Body of pancreas (tissue), 4 donors: ENCODE results near the gene HOXA9. TPM values are rescaled to one million over a fixed set of nuclear protein-coding genes. Genes with fewer than 3 reads are reported as not detected.

Experiments
- ATAC-seq: fragments of 150-250 bp; one replicate; pipeline ENCODE4 v1.9.1; 2016
- DNase-seq, 4 donors: peaks; one replicate each; pipeline ENCODE4 v3.0.0-alpha.2; 2019
- H3K27ac ChIP-seq, 4 donors: fragments of 200-600 bp; sonication (generic); 1 replicate in 3 of 4; 2 replicates in 1 of 4; pipeline versions ENCODE4 v1.5.1 to v1.6.1; 2016 to 2019; ENCODE audit warnings: mild to moderate bottlenecking in 1 of 4, mixed read lengths in 1 of 4, moderate library complexity in 1 of 4
- H3K27me3 ChIP-seq, 2 donors: fragments of 200-600 bp; sonication (generic); one replicate each; pipeline ENCODE4 v1.6.0; 2016; ENCODE audit warnings: mild to moderate bottlenecking in 1 of 2
- H3K36me3 ChIP-seq, 2 donors: fragments of 200-600 bp; sonication (generic); replicated peaks in 1 of 2; 2 replicates each; pipeline ENCODE4 v1.5.1; 2016; ENCODE audit warnings: low read depth in 2 of 2; ENCODE audit not compliant: insufficient read depth in 1 of 2
- H3K4me1 ChIP-seq: fragments of 200-600 bp; sonication (generic); one replicate; pipeline ENCODE4 v1.6.0; 2016
- H3K4me3 ChIP-seq, 2 donors: fragments of 200-600 bp; sonication (generic); 1 replicate in 1 of 2; 2 replicates in 1 of 2; pipeline ENCODE4 v1.5.1; 2016 to 2019
- H3K9me3 ChIP-seq, 3 donors: fragments of 200-600 bp; sonication (generic); 1 replicate in 2 of 3; 2 replicates in 1 of 3; pipeline ENCODE4 v1.5.1; 2016
- CTCF ChIP-seq, 7 experiments: fragments of 450-650 bp in 4 of 7; fragments of 200-600 bp in 3 of 7; sonication (generic) in 3 of 7; IDR thresholded peaks; one replicate each; pipeline ENCODE4 v1.5.1; 2016 to 2019; ENCODE audit warnings: antibody characterized with exemption in 7 of 7
- POLR2A ChIP-seq, 3 donors: fragments of 450-650 bp; IDR thresholded peaks; one replicate each; pipeline ENCODE4 v1.6.1; 2016; ENCODE audit warnings: antibody characterized with exemption in 3 of 3, mild to moderate bottlenecking in 2 of 3
- WGBS, 2 donors: methylation state at CpG; one replicate each; pipeline ENCODE4 v1.1.5; 2017; 5-methylcytosine and 5-hydroxymethylcytosine counted together
- intact Hi-C: fragments of 100-400 bp; cut with DNase I; formaldehyde crosslinking; loops from one replicate; pipeline ENCODE4 v1.15.1; 2023
- total RNA-seq, 2 donors: library from RNA; depleted of rRNA; stranded (reverse); fragments of >200 nt; gene quantifications; one replicate each; pipeline ENCODE4 v1.1.0, GENCODE V29; 2016

HOXA9 gene
- total RNA-seq, 2 donors from 2014 or later: not detected

GRCh38 chr7:27128776-27129728, 36.3 kb downstream of the HOXA9 start:
- ATAC-seq: no peak
- no peak overlapping the region for H3K4me3 ChIP-seq
- H3K36me3 ChIP-seq: no peaks in the 10 kb centered on the region
- WGBS, 2 donors: 17 to 25% methylated on average over 18 to 28 of the region's 28 CpGs
- no peak overlapping the region for H3K27ac ChIP-seq
- peaks cover 10% of the 10 kb centered on the region for H3K4me1 ChIP-seq
- DNase-seq: no peak
- H3K27me3 ChIP-seq: peaks cover 0 to 36% of the 10 kb centered on the region in 2 donors
- no peak for TF ChIP-seq CTCF (IDR thresholded peaks at IDR 0.05)
- TF ChIP-seq POLR2A (IDR thresholded peaks at IDR 0.05): no peak
- intact Hi-C loops: no loop called here
- no peaks in the 10 kb centered on the region for H3K9me3 ChIP-seq

DNA sequence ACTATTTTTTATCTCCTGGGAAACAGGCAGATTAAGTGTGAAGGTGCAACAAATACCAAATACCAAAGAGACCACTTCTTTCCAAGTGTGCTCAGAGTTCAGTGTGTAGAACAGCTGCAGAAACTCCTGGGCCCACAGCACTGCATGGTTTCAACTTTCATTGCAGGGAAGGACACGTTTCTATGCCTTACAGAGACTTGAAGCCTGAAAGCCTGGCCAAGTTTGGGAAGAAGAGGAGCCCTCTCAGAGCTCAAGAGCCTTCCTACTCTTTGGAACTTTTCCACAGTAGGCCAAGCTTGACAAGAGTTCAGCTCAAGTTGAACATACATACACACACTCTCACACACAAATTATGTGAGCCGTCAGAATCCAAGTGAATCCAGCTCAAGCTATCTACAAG, 37.3 kb downstream of the HOXA9 start:
- no peaks in the 10 kb centered on the region for H3K9me3 ChIP-seq
- H3K4me1 ChIP-seq: peaks cover 10% of the 10 kb centered on the region
- no peaks in the 10 kb centered on the region for H3K36me3 ChIP-seq
- H3K4me3 ChIP-seq: no peak overlapping the region
- ATAC-seq (no peak), DNase-seq (no peak)
- intact Hi-C loops: no loop called here
- 23 to 39% methylated on average over 2 of the region's 2 CpGs for WGBS, 2 donors
- no peak overlapping the region for H3K27ac ChIP-seq
- peaks cover 0 to 47% of the 10 kb centered on the region in 2 donors for H3K27me3 ChIP-seq
- TF ChIP-seq POLR2A (IDR thresholded peaks at IDR 0.05) (no peak), CTCF (IDR thresholded peaks at IDR 0.05) (no peak)

DNA sequence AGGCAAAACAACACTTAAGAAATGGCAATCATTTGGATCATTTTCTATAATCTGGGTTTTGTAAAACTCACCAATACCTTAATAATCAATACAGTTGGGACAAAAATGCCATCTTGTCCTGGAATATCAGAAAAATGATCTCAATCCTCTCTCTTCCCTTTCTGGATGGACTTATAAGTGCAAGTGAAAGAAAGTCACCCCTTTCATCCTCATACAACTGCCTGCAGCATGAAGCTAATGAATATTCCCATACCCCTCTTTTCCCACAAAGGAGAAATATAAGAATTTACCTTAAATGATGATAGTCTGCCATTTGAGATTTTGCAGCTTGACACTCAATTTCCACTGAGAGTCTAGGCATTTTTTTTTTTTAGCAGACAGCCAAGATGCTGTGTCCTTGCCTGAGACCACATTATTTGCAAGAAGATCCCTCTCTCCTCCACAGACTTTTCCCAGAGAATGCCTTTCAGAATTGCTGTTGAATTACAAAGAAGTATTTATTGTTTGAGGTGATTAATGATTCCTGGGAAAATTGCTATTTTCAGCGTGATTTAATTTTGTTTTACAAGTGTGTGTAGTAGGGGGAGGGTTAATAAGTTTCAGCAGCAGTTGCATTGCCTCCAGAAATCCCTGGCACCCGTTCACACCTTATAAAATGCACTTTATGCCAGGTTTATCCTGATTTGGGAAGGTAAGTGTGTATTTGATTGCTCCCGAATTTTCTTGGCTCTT, 38.6 kb downstream of the HOXA9 start:
- Histone ChIP-seq H3K36me3 (no peaks in the 10 kb centered on the region), H3K27me3 (peaks cover 0 to 58% of the 10 kb centered on the region in 2 donors), H3K9me3 (no peaks in the 10 kb centered on the region), H3K4me3 (no peak overlapping the region), H3K27ac (no peak overlapping the region), H3K4me1 (peaks cover 16% of the 10 kb centered on the region)
- ATAC-seq (no peak), DNase-seq (no peak)
- whole genome bisulfite sequencing, 2 donors: 10 to 19% methylated on average over 3 of the region's 3 CpGs
- intact Hi-C loops: no loop called here
- TF ChIP-seq POLR2A (IDR thresholded peaks at IDR 0.05) (no peak), CTCF (IDR thresholded peaks at IDR 0.05) (no peak)

DNA sequence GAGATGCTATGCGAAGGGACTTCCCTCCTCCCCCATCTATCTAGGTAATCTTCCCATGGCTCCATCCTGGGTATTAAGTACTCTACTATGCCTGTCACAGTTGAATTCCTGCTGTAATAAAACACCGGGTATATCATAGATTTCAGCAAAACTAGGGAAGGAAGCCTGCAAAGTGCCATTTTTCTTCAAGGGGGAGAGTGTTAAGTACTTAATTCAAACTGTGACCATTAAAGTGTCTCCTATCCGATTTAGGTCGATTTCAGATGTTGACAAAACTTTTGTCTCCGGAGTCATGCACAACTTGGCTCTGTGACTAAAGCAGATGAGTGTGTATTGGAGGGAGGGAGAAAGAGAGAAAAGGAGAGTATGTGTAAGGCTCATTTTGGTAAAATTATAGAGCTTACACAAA, 39.3 kb downstream of the HOXA9 start:
- no peaks in the 10 kb centered on the region for H3K9me3 ChIP-seq
- 8 to 23% methylated on average over 5 of the region's 5 CpGs for WGBS, 2 donors
- DNase-seq: no peak
- intact Hi-C loops: no loop called here
- TF ChIP-seq POLR2A (IDR thresholded peaks at IDR 0.05): no peak
- H3K27ac ChIP-seq: no peak overlapping the region
- no peak overlapping the region for H3K4me3 ChIP-seq
- H3K36me3 ChIP-seq: no peaks in the 10 kb centered on the region
- peaks cover 14% of the 10 kb centered on the region for H3K4me1 ChIP-seq
- H3K27me3 ChIP-seq: peaks cover 0 to 52% of the 10 kb centered on the region in 2 donors
- ATAC-seq: no peak
